Fibroblast of lung (primary cell): ENCODE measurements around the gene SULT1A1.

Experiments used
- EZH2 ChIP-seq: IDR thresholded peaks from 2 replicates; pipeline ENCODE4 v1.5.1; 2012; ENCODE audit warnings: low read length, control low read depth, mild to moderate bottlenecking; ENCODE audit errors: missing control alignments
- TF ChIP-seq, protein P1 (sequence below), 2 donors: IDR thresholded peaks in 1 of 2; conservative IDR thresholded peaks in 1 of 2; 1 replicate in 1 of 2; 2 replicates in 1 of 2; pipeline ENCODE4 v1.5.1; 2011 to 2012; ENCODE audit warnings: low read length in 2 of 2, control low read depth in 1 of 2, inconsistent platforms in 1 of 2, low read depth in 1 of 2, mild to moderate bottlenecking in 1 of 2

DNA sequence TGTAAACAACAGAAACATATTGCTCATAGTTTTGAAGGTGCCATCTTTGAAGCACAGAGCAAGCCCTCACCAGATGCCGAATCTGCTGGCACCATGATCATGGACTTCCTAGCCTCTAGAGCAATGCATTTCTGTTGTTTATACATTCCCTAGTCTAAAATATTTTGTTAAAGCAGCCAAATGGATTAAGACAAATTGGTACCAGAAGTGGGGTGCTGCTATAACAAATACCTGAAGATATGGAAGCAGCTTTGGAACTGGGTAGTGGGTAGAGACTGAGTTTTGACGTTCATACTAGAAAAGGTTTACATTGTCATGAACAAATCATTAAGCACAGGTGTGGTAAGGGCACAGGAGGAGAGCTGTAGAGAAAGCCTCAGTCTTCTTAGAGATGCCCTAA, 42.6 kb downstream of the SULT1A1 start:
- TF ChIP-seq, protein P1, sequence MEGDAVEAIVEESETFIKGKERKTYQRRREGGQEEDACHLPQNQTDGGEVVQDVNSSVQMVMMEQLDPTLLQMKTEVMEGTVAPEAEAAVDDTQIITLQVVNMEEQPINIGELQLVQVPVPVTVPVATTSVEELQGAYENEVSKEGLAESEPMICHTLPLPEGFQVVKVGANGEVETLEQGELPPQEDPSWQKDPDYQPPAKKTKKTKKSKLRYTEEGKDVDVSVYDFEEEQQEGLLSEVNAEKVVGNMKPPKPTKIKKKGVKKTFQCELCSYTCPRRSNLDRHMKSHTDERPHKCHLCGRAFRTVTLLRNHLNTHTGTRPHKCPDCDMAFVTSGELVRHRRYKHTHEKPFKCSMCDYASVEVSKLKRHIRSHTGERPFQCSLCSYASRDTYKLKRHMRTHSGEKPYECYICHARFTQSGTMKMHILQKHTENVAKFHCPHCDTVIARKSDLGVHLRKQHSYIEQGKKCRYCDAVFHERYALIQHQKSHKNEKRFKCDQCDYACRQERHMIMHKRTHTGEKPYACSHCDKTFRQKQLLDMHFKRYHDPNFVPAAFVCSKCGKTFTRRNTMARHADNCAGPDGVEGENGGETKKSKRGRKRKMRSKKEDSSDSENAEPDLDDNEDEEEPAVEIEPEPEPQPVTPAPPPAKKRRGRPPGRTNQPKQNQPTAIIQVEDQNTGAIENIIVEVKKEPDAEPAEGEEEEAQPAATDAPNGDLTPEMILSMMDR (conservative IDR thresholded peaks at IDR 0.05 in 1 of 2, IDR thresholded peaks at IDR 0.05 in 1 of 2; ENCODE audit: low read depth in 1 of 2, low read length in 2 of 2): no peak
- TF ChIP-seq EZH2: no peak
